ENCODE data around the gene SEC16B.

Gene SEC16B

DNA sequence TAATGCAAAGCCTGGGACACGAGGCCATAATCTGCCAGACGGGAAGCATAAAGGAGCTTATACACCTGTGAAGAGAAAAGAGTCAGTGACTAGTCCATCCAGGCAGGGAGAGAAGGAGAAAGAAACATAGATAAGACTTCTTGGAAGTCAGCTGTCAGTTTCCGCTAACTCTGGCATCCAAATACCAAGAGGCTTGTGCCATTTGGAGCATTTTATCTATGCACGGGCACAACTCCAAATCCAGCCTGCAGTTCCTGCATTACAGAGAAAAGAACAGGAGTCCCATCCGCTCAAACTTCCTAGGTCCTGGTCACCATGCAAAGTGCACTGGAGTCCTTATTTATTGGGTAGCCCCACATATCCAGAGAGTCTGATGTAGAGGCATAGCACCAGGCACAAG is 27.9 kb downstream of the SEC16B start:
- no peak for DNase-seq

DNA sequence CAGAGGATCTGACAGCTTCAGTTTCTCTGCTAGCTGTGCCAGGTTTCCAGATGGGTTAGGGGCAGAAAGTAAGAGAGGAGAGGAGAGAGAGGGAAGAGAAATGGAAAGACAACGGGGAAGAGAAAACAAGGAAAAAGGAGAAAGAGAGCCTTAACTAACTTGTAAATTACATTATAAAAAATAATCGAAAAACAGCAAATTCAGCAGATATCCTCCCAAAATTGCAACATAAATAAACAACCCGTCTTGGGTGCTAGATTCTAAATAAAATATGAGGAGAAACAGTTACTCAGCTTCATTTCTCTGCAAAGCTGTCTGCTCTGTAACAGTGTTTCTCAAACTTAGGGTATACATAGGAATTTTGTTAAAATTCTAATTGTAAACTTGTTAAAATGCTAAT is 29.2 kb downstream of the SEC16B start:
- DNase-seq: no peak

DNA sequence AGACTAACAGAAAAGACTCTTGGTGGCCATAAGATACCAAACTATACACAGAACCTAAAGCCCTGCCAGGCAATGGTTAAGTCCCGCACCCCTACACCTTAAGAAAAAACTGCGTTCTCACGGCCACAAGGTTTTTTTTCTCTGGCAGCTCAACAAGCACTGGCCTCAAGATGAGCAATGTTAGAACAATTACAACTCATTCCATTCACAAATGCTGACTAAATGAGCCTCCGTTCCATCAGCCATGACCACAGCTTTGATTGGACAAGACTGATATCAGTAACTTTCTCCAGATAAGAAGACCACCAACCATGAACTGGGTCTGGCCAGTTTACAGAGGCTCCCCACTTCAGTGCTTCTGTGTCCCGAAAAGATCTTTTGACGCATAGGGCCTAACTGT is 31.9 kb downstream of the SEC16B start:
- DNase-seq: no peak

DNA sequence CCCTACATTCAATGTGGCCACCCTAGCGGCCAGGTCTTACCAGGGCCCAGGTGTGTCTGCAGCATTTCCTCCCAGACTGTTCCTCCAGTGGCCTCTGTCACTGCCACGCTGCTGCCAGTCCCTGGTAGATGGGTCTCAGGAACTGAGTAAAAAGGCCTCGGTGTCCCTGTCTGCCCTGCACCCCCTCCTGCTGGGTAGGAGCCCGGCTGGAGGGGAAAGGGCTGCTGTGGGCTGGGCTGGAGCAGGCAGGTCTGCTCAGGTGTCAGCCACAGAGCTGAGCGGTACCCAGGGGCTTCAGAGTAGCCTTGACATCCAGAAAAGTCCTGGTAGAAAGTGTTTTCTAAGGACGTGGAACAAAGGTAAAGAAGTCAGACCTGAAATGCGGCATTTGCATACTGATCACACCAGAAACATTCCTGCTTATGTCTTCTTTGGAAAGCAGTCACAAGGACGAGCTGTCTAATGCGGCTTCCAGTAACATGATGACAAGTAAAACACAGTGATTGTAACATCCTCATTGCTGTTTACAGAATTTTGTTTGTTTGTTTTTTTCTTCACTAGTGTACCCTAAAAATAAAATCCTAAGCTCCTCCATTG is 32.6 kb downstream of the SEC16B start:
- DNase-seq: no peak

DNA sequence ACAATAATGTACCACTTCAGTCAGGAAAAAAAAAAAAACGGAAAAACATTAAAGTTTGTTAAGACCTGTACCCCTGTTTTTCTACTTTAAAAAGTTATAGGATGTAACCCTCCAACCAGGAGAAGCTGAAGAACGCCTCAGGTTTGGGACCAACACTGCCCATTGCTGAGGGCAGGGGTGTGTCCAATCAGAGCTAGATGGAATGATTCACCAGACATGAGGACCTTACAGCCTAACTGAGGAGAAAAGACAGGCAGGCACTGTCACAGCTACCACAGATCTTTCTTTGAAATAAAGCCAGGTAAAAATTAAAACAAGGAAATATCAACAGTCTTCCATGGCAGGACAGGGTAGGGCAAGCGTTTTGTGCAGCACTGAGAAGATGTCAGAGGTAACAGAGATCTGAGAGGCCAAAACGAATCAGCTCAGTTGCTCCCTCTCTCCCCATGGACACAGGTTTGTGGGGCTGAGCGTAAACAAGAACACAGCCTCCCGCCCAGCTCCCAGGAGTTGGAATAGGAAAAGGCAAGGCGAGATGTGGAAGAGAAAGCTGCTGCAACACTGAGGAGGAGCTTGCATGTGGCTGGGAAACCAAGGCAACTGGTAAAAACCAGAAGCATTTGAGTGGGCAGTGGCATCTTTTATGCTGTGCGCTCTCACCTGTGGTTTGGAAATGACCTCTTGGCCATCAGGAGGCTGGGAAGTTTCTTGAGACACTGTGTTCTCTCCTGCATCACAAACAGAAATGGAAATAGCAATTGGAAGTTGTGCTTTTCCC is 34.0 kb downstream of the SEC16B start:
- no peak for DNase-seq

DNA sequence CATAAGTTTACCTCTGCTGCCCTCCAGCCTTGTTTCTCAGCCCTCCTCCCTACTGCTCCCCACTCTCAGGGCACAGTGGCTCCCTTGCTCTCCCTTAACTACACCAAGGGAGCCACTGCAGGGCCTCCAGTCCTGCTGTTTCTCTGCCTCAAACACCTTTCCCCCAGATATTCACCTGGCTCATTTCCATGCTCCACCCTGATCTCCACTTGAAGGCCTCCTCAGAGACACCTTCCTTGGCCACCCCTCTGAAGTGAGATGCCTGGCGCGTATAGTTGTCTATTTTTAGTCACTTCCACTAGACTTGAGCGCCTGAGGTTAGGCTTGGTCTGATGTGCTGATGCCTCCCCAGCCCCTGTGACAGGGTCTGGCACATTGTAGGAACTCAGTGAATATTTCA is 34.9 kb downstream of the SEC16B start:
- no peak for DNase-seq

DNA sequence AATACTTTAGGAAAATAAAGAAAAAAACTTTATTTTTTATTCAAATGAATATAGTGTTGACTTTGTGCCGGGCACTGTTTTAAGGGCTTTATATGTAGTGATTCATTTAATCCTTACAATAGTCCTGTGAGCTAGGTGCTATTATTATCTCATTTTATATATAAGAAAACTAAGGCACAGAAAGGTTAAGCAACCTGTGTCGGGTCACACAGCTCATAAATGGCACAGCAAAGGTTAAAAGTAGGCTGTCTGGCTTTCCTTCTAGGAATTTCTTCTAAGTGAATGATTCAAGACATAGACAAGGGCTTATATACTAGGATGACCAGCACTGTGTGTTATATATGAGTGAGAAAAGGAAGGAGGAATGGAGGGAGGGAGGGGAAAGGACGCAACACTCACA is 35.4 kb downstream of the SEC16B start:
- no peak for DNase-seq

DNA sequence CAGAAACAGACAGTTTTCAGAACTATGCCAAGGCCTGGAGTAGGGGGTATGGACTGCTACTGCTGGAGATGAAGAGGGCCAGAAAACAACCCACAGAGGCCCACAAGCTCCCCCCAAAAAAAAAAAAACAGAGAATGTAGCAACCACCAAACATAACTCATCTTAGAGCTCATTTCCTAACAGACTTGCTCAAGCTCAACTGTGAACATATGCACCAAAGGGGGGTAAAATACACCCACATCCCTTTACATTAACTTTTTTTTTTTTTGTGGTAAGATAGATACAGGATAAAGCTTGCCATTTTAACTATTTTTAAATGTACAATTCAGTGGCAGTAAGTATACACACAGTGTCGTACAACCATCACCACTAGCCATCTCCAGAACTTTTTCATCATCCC is 36.0 kb downstream of the SEC16B start:
- DNase-seq: no peak

DNA sequence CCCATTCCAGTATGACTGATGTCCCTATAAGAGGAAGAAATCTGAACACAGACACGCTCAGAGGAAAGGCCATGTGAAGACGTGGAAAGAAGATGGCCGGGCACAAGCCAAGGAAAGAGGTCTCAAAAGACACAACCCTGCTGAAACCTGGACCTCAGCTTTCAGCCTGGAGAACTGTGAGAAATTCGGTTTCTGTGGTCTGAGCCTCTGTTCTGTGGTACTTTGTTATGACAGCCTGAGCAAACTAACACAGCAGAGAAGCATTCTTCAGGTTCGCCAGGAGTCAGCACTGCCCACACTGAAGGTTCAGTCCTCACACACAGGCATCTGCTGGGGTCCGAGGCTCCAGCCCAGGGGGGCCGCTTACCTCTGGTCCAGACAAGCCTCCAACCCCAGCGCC is 37.7 kb downstream of the SEC16B start:
- DNase-seq: no peak

DNA sequence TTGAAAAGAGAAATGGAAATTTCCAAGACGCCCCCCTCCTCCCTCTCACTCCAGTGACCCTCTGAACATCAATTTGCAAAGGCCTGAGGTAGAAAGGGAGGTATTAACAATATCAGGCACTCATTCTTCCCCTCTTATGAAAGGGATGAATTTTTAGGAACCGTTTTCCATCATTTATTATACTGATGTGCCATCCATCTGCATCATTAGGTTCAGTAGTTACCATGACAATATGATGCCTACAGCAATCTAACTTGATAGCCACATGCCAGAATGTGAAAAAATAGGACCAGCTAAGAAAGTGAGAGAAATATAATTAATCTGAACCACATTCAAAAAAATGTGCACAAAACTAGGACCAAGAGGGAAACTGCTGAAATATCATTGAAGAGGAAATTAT is 40.9 kb downstream of the SEC16B start:
- no peak for DNase-seq

DNA sequence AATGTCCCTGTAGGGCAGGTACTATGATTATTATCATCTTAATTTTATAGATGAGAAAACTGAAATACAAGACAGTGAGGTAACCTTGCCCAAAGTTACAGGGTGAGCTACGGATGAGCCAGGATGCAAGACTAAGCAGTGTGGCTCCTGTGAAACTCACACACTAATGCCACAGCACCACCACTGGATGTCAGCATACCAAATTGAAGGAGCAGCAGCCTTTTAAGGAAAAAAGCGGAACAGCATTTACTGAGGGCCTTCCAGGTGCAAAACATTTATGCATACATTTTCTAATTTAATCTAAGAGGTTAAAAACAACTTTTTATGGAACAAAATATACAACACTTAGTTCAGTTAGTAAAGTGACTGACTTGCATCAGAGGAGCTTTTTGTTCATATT is 41.7 kb downstream of the SEC16B start:
- DNase-seq: no peak

DNA sequence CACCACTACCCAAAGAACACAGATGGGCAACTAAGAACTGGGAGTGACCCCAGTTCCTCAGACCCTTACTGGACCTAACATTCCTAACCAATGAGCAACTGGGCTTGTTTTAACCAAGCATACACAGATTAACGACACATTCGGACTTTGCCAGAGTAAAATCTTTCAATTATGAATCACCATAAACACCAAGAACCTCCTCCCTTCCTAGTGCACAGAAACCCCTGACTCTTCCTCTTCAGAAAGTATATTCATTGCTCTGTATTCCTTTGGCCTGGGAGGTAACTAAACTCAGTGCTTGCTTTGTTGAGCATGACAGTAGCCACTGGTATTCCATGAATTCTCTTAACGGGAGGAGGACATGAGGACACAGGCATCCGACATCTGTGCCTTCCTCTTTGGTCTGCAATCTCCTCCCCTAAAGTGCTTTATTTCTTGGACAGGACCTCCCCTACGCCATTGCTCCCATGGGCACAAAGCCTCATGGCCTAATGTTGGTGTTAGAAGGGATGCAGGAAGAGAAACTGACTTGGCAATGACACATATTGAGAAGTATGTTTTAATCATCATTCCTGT is 42.7 kb downstream of the SEC16B start:
- no peak for DNase-seq

DNA sequence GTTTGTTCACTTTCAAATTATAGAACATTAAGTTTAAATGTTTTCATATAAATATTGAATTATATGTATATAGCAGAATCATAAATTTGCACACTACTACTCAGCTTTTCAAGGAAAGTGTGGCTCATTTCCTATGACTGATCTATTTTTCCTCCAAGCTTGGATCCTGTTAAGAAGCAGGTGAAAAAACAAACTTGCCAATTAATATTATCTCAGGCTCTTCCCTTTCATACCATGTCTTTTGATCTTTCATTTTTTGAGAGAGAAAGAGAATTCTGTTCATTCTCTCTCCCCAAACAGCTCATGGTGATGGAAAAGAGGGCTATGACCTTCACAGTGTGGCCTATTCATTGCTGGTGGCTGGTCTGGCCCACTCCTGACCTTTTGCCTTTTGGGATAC is 43.7 kb downstream of the SEC16B start:
- no peak for DNase-seq

DNA sequence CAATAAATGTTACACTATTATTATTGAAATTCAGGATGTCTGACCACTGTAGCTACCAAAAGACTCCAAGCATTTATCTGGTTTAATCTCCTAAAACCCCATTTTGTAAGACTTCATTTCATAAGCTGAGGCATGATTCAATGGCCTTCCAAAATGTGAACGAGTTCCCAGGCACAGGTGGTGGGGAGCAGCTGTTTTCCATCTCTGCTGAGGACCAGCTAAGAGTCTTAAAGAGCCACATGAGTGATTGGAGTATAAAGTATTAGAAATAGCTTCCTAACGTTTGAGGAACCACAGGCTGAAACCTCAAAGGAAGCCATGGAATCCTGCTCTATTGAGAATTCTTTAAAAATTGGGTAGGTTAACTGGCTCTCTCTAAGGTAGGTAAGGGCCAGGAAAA is 44.9 kb downstream of the SEC16B start:
- no peak for DNase-seq

DNA sequence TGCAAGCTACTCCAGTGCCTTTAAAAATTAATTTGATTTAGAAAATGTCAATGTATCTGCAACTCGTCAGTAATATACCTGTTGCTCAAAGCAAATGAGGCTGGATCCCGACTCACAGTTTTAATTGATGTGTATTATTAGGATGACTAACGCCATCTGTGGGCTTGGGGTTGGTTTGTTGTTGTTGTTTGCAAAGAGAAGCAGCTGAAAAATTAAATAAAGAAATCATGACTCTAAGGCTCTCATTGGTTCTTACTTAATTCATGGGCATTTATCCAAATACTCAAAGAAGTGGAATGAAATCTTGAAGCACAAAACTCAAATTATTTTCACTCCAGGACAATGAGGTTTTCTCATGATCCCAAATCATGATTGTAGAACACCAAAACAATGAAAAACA is 46.4 kb downstream of the SEC16B start:
- DNase-seq: no peak

DNA sequence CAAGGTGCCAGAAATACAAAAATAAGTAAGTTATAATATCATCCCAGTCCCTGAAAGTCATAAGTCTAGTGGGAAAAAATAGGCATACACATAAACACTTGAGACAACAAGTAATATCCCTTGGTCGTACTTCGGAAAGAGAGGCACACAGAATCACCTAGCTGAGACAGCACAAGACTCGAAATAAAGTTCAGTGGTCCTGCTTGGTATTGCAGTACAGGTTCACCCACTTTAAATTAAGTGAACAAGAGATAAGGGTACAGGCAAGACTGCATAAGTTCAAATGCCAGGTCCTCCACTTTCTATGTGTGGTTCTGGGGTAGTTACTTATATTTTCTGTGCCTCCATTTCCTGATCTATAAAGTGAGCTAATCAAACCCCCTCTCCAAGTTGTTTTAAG is 47.6 kb downstream of the SEC16B start:
- no peak for DNase-seq

DNA sequence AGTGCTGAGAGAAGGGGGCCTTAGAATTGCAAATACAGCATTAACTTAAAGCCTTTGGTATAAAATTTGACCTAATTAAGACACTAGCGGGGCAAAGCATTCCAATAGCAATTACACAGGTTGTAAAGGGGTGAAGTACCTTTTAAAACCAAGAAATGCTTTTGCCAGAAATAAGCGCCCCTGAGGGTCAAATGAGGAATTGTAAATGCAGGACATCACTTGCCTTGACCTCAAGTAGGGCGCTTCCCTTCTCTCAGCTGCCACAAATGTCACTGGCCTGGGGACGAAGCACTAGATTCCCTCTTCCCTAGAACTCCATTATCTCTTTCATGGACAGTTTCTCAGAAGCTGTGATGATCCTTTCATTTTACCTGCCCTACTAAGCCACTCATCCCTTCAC is 48.3 kb downstream of the SEC16B start:
- no peak for DNase-seq

DNA sequence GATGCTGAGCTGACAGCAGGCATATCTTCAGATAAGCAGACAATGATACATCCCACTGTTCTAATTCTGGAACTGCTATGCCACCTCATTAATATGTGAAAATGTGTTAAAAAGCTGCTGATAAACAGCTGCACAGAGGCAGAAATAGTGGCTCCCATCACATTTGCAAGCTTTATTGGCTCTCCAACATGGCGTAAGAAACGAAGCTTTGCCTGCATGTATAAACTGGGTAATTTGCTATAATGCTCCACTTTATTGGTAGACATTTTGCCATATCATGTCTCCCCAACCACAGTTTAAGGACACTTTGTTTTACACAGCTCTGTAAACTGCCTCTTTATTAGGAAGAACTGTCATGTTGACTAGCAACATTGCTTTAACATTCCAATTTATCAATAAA is 49.8 kb downstream of the SEC16B start:
- DNase-seq: no peak

DNA sequence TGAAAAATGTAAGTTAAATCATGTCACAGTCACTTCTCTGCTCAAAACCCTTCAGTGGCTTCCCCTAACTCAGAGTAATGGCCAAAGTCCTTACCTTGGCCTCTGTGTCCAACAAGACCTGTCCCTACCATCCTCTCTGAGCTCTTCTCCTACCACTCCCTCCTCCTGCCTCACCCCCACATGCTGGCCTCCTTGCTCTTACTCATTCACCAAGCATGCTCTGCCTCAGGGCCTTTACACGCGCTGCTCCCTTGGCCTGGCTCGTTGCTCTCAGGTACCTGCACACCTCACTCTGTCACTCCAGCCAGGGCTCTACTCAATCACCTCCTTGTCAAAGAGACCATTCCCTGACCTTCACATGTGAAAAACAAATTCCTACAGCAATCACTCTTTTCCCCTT is 54.2 kb downstream of the SEC16B start:
- no peak for DNase-seq

DNA sequence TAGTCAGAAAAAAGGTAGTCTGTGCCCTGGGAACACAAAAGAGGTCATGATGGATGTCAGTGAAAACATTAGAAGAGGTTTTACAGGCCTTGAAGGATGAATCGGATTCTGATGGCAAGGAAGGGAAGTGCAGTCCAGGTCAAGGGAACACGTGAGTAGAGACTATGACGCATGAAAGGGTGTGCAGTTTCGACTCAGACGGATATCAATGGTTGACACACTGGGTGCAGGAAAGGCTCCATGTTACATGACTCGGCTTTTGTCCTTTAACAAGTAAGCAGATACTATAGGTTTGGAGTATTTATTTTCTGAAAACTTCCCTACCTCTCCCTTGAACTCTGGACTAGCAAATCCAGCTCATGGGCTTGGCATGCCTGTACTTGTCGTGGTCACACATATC is 55.3 kb downstream of the SEC16B start:
- DNase-seq: no peak

DNA sequence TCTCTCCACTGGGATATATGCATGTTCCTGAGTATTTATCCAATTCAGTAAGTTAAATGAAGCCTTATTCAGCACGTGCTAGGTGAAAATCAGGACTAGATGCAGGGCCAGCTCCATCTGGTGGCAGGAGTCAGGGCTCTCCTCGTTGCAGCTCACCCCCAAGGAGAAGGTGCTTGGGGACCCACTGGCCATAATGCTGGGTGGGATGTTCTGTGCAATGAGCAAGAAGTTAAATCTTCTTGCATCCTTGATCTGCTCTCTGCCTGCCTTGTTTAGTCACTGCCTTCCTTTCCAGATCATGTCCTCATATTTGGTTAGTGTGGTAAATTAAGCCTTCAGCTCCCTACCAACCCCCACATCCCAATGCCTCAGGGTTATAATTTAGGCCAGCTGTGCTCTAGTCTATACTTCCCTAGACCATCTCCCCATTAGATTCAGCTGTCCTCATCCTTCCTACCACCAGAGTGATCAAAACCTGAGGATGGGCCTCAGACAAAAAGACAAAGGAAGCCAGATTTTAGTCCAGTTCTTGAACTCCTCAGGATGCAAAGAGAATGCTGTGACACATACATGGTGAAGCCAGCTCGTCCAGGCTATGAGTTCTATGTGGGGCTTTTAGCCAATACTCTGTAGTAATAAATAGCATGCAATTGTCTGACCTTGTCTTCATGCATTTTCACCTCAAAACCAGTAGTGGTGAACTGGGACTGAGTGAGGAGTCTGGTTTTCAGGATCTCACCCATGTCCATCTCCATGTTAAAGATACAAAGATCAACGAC is 55.9 kb downstream of the SEC16B start:
- no peak for DNase-seq

DNA sequence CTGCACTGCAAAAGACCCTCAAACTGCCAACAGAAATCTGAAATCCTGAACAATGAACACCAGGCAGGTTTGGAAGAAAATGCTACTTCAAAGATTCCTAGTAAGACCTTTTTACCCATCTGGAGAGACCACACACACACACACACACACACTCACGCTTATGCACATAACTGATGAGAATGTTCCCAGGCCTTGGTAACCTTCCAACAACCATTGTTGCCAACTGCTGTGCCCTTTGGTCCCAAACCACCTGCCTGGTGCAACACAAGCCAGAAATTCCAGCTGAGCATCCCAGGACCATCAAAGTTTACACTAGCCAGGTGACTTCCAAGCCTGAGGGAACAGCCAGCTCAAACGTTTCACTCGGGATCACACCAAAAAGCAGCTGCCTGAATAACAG is 56.9 kb downstream of the SEC16B start:
- DNase-seq: no peak

DNA sequence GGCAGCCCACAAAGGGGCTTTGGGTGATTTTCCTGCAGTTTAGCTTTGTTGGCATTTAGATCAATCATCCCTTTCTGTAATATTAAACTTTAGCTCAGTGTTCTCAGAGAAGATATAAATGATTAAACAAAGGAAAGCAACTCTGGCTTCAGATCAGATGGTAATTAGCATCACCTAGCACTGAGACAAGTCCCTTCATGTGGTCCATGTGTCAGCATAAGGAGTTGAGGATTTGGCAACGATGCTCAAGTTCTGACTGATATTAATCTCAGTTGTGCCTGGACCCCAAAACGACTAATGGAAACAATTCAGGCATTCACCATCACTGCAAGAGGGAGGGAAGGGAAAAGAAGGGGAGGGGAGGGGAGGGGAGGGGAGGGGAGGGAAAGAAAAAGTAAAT is 60.4 kb downstream of the SEC16B start:
- DNase-seq: no peak

DNA sequence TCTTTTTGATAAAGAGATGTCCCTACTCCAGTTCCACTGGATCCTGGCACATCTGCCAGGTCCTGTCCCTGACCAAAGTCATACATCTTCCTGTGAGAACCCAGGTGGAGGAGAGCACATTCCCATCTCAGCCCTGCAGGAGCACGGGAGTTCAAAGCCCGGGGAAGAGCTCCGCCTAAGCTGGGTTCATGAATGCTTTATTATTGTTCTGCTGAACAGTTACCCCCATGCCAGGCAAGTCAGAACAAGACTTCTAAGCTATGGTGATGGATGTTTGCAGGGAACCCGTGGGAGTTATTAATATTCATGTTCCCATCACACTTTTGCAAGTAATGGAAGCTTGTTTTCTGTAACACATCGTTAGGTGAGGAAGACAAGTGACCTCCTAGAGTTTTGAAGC is 62.9 kb downstream of the SEC16B start:
- DNase-seq: no peak

Measured in CD4-positive, alpha-beta T cell treated with Interleukin-6 for 4 hours (primary cell).